GM19023 (cell line): ENCODE results near the gene STXBP4.

Experiments used
- ATAC-seq: cut with Tn5 transposase; IDR thresholded peaks from one replicate; pipeline ENCODE4 v1.9.1; 2021; ENCODE audit warnings: mild to moderate bottlenecking, moderate library complexity; ENCODE audit not compliant: unreplicated experiment

The STXBP4 gene

DNA sequence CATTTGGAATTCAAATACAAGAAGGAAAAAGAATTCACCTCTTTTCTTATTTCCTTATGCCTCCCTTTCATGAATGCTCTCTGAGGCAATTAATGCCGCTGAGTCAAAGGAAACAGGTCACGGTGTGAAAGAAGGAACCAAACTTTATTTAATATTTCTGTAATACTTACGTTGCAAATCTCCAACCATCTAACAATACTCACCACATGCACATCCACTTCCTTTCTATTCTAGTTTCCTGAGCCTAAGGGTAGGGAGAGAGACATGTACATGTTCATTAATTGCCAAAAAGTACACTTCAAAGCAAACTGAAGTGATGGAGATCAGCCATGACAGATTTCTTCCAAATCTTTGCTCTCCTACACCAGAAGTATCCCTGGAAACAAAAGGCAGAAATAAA is 248.3 kb downstream of the STXBP4 start:
- ATAC-seq: no peak

GRCh38 chr17:55219459-55219858 is 250.9 kb downstream of the STXBP4 start:
- ATAC-seq: no peak

DNA sequence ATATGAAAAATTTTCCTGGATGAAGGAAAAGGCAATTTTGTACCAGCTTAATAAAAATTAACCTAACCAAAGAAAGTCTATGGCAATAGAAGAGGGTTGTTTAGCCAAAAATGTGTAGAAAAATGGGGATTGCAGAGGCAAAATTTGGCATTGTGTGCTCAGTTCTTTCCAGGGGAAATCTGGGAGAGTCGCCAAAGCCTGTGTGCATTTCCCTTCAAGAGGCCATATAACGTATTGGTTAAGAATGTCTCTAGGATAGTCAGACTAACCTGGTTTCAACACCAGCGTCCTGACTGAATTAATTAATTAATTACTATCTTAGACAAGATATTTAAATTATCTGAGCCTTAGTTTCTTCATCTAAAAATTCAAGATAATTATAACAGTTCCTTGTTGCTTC is 251.4 kb downstream of the STXBP4 start:
- no peak for ATAC-seq
